ENCODE measurements around the gene SPACA4.
"Not testable (repeated sequence)": the region's sequence is repeated elsewhere in the genome, so short reads cannot be mapped to it uniquely, and the experiment has no call there.

Gene SPACA4

GRCh38 chr19:48606463-48607358 lies at the start of gene SPACA4:
Gene SPACA4, plus strand, starts transcription at chr19:48606742. Its CDS starts 237 bp downstream, at chr19:48606979.
- DNase-seq, result no peak

- no peak for DNase-seq
These were observed 49.7 kb upstream of the SPACA4 start for GRCh38 chr19:48556825-48557224.

- no peak for DNase-seq
These were observed 48.4 kb upstream of the SPACA4 start for GRCh38 chr19:48558018-48558684.

- DNase-seq, result no peak
These were observed 46.4 kb upstream of the SPACA4 start for GRCh38 chr19:48560095-48560530.

- DNase-seq, result no peak
These were observed 45.1 kb upstream of the SPACA4 start for GRCh38 chr19:48561412-48561811.

- DNase-seq, result no peak
These were observed 41.5 kb upstream of the SPACA4 start for GRCh38 chr19:48565090-48565489.

- DNase-seq, result no peak
These were observed 38.1 kb upstream of the SPACA4 start for GRCh38 chr19:48568345-48568886.

- no peak for DNase-seq
These were observed 36.7 kb upstream of the SPACA4 start for GRCh38 chr19:48569814-48570213.

- DNase-seq, result no peak
These were observed 35.0 kb upstream of the SPACA4 start for GRCh38 chr19:48571378-48572162.

- no peak for DNase-seq
These were observed 33.4 kb upstream of the SPACA4 start for GRCh38 chr19:48573163-48573505.

GRCh38 chr19:48575931-48576622 lies 30.5 kb upstream of the SPACA4 start:
- DNase-seq, result no peak

- DNase-seq, result not testable (repeated sequence)
These were observed 28.6 kb upstream of the SPACA4 start for GRCh38 chr19:48577908-48578307.

GRCh38 chr19:48578891-48579290 lies 27.7 kb upstream of the SPACA4 start:
- no peak for DNase-seq

- no peak for DNase-seq
These were observed 24.4 kb upstream of the SPACA4 start for GRCh38 chr19:48582168-48582567.

GRCh38 chr19:48587387-48587786 lies 19.2 kb upstream of the SPACA4 start:
- no peak for DNase-seq

GRCh38 chr19:48588670-48589401 lies 17.7 kb upstream of the SPACA4 start:
- DNase-seq, result peak; percentile 78

- DNase-seq, result no peak
These were observed 15.5 kb upstream of the SPACA4 start for GRCh38 chr19:48591021-48591420.

- DNase-seq, result no peak
These were observed 11.4 kb upstream of the SPACA4 start for GRCh38 chr19:48595171-48595570.

GRCh38 chr19:48595833-48596232 lies 10.7 kb upstream of the SPACA4 start:
- no peak for DNase-seq

- no peak for DNase-seq
These were observed 10.3 kb upstream of the SPACA4 start for GRCh38 chr19:48596237-48596636.

GRCh38 chr19:48596679-48597465 lies 9.7 kb upstream of the SPACA4 start:
- no peak for DNase-seq
